Measurements from ENCODE around the gene SGK2.
"Not testable (repeated sequence)": the region's sequence is repeated elsewhere in the genome, so short reads cannot be mapped to it uniquely, and the experiment has no call there.

The SGK2 gene

DNA sequence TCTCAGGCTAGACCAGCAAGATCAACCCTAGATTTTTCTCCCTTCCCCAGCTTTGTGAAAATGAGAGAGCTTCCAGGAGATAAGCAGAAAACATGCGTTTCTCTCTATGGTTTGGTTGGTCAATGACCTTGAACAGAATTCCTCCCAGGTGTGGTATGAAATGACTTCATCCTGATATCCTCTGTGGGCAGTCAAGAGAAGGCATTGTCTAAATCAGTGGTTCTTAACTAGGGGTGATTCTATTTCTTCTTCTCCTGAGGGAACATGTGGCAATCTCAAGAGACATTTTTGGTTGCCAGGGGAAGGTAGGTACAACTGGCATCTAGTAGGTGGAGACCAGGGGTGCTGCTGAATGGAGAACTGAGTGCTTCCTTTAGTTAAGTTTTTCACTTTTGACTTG, 44.3 kb downstream of the SGK2 start:
- DNase-seq (ENCODE audit: low read depth) = no peak

DNA sequence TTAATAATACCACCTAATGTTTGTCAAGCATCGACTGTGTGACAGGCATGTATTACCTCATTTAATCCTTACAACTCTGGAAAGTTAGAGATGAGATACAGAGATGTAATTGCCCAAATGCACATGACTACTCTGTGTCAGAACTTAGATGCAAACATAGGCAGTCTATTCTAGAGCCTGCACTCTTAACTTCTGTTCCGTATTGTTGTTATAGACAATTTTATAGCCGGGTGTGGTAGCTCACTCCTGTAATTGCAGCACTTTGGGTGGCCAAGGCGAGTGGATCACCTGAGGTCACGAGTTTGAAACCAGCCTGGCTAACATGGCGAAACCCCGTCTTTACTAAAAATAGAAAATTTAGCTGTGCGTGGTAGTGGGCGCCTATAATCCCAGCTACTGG, 46.9 kb downstream of the SGK2 start:
- no peak for DNase-seq (ENCODE audit: low read depth)

DNA sequence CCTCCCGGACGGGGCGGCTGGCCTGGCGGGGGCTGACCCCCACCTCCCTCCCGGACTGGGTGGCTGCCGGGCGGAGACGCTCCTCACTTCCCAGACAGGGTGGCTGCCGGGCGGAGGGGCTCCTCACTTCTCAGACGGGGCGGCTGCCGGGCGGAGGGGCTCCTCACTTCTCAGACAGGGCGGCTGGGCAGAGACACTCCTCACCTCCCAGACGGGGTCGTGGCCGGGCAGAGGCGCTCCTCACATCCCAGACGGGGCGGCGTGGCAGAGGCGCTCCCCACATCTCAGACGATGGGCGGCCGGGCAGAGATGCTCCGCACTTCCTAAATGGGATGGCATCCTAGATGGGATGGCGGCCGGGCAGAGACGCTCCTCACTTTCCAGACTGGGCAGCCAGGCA, 48.5 kb downstream of the SGK2 start:
- not testable (repeated sequence) for DNase-seq (ENCODE audit: low read depth)

DNA sequence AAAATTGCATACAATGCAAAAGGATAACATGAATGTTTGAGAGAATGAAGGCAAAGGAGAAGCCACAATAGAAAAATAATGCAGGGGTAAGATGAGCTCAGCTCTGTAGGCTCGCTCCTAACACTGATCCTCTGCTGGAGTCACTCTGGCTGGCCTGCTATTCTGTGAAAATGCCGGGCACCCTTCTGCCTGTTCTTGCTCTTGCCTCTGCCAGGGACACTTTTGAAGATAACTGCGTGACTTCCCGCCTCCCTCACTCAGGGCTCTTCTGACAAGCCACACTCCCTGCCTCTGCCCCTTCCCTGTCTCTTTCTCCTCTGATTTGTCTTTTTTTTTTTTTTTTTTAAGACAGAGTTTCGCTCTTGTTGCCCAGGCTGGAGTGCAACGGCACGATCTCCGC, 72.8 kb downstream of the SGK2 start:
- DNase-seq (ENCODE audit: low read depth) = no peak

All from stimulated activated CD4-positive, alpha-beta T cell treated with anti-CD3 and anti-CD28 coated beads, Interleukin-2, amount 100 ng/mL, for 4 hours (primary cell).